ENCODE data around the gene TNFRSF13B.
"Not testable (repeated sequence)": the region's sequence is repeated elsewhere in the genome, so short reads cannot be mapped to it uniquely, and the experiment has no call there.

TNFRSF13B gene

GRCh38 chr17:16923097-16923903 is 48.6 kb downstream of the TNFRSF13B start:
- DNase-seq = no peak

- no peak for DNase-seq
Measured at GRCh38 chr17:16922386-16923096, 49.4 kb downstream of the TNFRSF13B start.

GRCh38 chr17:16921451-16921850 is 50.5 kb downstream of the TNFRSF13B start:
- not testable (repeated sequence) for DNase-seq

GRCh38 chr17:16920628-16921020 is 51.3 kb downstream of the TNFRSF13B start:
- DNase-seq = no peak

GRCh38 chr17:16919663-16920627 is 52.0 kb downstream of the TNFRSF13B start:
- DNase-seq = no peak

- no peak for DNase-seq
Measured at GRCh38 chr17:16918443-16918842, 53.5 kb downstream of the TNFRSF13B start.

GRCh38 chr17:16917671-16918394 is 54.1 kb downstream of the TNFRSF13B start:
- DNase-seq = no peak

- DNase-seq = no peak
Measured at GRCh38 chr17:16916557-16916920, 55.4 kb downstream of the TNFRSF13B start.

GRCh38 chr17:16915752-16916556 is 56.0 kb downstream of the TNFRSF13B start:
- DNase-seq = peak; percentile 8

- no peak for DNase-seq
Measured at GRCh38 chr17:16913463-16913862, 58.5 kb downstream of the TNFRSF13B start.

GRCh38 chr17:16912021-16912962 is 59.6 kb downstream of the TNFRSF13B start:
- DNase-seq = no peak

GRCh38 chr17:16911141-16911937 is 60.6 kb downstream of the TNFRSF13B start:
- DNase-seq = no peak

GRCh38 chr17:16910341-16910740 is 61.6 kb downstream of the TNFRSF13B start:
- no peak for DNase-seq

GRCh38 chr17:16909472-16910246 is 62.3 kb downstream of the TNFRSF13B start:
- DNase-seq = no peak

GRCh38 chr17:16908273-16908672 is 63.6 kb downstream of the TNFRSF13B start:
- no peak for DNase-seq

- no peak for DNase-seq
Measured at GRCh38 chr17:16906680-16907079, 65.2 kb downstream of the TNFRSF13B start.

- DNase-seq = no peak
Measured at GRCh38 chr17:16905593-16906191, 66.2 kb downstream of the TNFRSF13B start.

- DNase-seq = not testable (repeated sequence)
Measured at GRCh38 chr17:16903070-16903469, 68.8 kb downstream of the TNFRSF13B start.
